Measurements from ENCODE around the gene DTX2. TPM values are rescaled to one million over a fixed set of nuclear protein-coding genes. Genes with fewer than 3 reads are reported as not detected.
"Not testable (repeated sequence)": the region's sequence is repeated elsewhere in the genome, so short reads cannot be mapped to it uniquely, and the experiment has no call there.

Gene DTX2
- total RNA-seq, 1 experiment from 2014 or later = 37.4 TPM

GRCh38 chr7:76499201-76499923 lies 37.9 kb downstream of the DTX2 start:
- H3K4me1 ChIP-seq (ENCODE audit: control insufficient read depth in 1 of 2, insufficient read depth in 2 of 2, low read length in 2 of 2); H3K27me3 ChIP-seq (ENCODE audit: insufficient read depth, low read length); H3K9ac ChIP-seq (ENCODE audit: low read length); DNase-seq (ENCODE audit: low read depth, low spot score); H3K4me3 ChIP-seq (replicated peaks in 1 of 2; ENCODE audit: low read depth in 1 of 2, low read length in 2 of 2); H3K9me3 ChIP-seq (ENCODE audit: control insufficient read depth in 1 of 2, insufficient read depth in 1 of 2, low read depth in 1 of 2, low read length in 2 of 2); H3K36me3 ChIP-seq (ENCODE audit: control insufficient read depth in 1 of 2, insufficient read depth in 2 of 2, low read length in 2 of 2); ATAC-seq; intact Hi-C loops (cut with micrococcal nuclease); H3K4me2 ChIP-seq (ENCODE audit: low read length); CTCF ChIA-PET; H3K9me2 ChIP-seq (ENCODE audit: insufficient read depth); POLR2A ChIA-PET; H4K20me1 ChIP-seq (ENCODE audit: insufficient read depth); H3K27ac ChIP-seq (ENCODE audit: low read depth, low read length); H2AFZ ChIP-seq (ENCODE audit: low read depth, low read length, poor library complexity, severe bottlenecking); RAD21 ChIA-PET (ENCODE audit: low non-redundant PET in 1 of 2, low total read pairs in 2 of 2, uncharacterized antibody in 2 of 2, unreplicated experiment in 2 of 2); H3K79me2 ChIP-seq (ENCODE audit: insufficient read depth, low read length); BruUV-seq (replicated peaks): not testable (repeated sequence)

GRCh38 chr7:76499924-76500241 lies 38.4 kb downstream of the DTX2 start:
- intact Hi-C loops (cut with micrococcal nuclease); H3K4me1 ChIP-seq (ENCODE audit: control insufficient read depth in 1 of 2, insufficient read depth in 2 of 2, low read length in 2 of 2); POLR2A ChIA-PET: not testable (repeated sequence)

GRCh38 chr7:76502224-76502623 lies 40.7 kb downstream of the DTX2 start:
- H3K36me3 ChIP-seq (ENCODE audit: control insufficient read depth in 1 of 2, insufficient read depth in 2 of 2, low read length in 2 of 2); H3K27me3 ChIP-seq (ENCODE audit: insufficient read depth, low read length); intact Hi-C loops (cut with micrococcal nuclease); CTCF ChIA-PET; H3K9ac ChIP-seq (ENCODE audit: low read length); H3K27ac ChIP-seq (ENCODE audit: low read depth, low read length); H3K9me3 ChIP-seq (ENCODE audit: control insufficient read depth in 1 of 2, insufficient read depth in 1 of 2, low read depth in 1 of 2, low read length in 2 of 2); RAD21 ChIA-PET (ENCODE audit: low non-redundant PET in 1 of 2, low total read pairs in 2 of 2, uncharacterized antibody in 2 of 2, unreplicated experiment in 2 of 2); ATAC-seq; H3K9me2 ChIP-seq (ENCODE audit: insufficient read depth); H4K20me1 ChIP-seq (ENCODE audit: insufficient read depth); BruUV-seq (replicated peaks); DNase-seq (ENCODE audit: low read depth, low spot score); H3K4me3 ChIP-seq (replicated peaks in 1 of 2; ENCODE audit: low read depth in 1 of 2, low read length in 2 of 2); H3K4me1 ChIP-seq (ENCODE audit: control insufficient read depth in 1 of 2, insufficient read depth in 2 of 2, low read length in 2 of 2); H3K79me2 ChIP-seq (ENCODE audit: insufficient read depth, low read length); H2AFZ ChIP-seq (ENCODE audit: low read depth, low read length, poor library complexity, severe bottlenecking); POLR2A ChIA-PET; H3K4me2 ChIP-seq (ENCODE audit: low read length): not testable (repeated sequence)

More at GRCh38 chr7:76499924-76500241, 38.4 kb downstream of the DTX2 start:
- H3K27ac ChIP-seq (ENCODE audit: low read depth, low read length); H3K36me3 ChIP-seq (ENCODE audit: control insufficient read depth in 1 of 2, insufficient read depth in 2 of 2, low read length in 2 of 2); H3K4me2 ChIP-seq (ENCODE audit: low read length); H3K9me3 ChIP-seq (ENCODE audit: control insufficient read depth in 1 of 2, insufficient read depth in 1 of 2, low read depth in 1 of 2, low read length in 2 of 2); BruUV-seq (replicated peaks); DNase-seq (ENCODE audit: low read depth, low spot score); H2AFZ ChIP-seq (ENCODE audit: low read depth, low read length, poor library complexity, severe bottlenecking); H3K79me2 ChIP-seq (ENCODE audit: insufficient read depth, low read length); RAD21 ChIA-PET (ENCODE audit: low non-redundant PET in 1 of 2, low total read pairs in 2 of 2, uncharacterized antibody in 2 of 2, unreplicated experiment in 2 of 2); H4K20me1 ChIP-seq (ENCODE audit: insufficient read depth); H3K27me3 ChIP-seq (ENCODE audit: insufficient read depth, low read length); CTCF ChIA-PET; H3K9ac ChIP-seq (ENCODE audit: low read length); H3K4me3 ChIP-seq (replicated peaks in 1 of 2; ENCODE audit: low read depth in 1 of 2, low read length in 2 of 2); H3K9me2 ChIP-seq (ENCODE audit: insufficient read depth): not testable (repeated sequence)
- ATAC-seq = peak; percentile 67

- H3K9ac ChIP-seq (ENCODE audit: low read length); H4K20me1 ChIP-seq (ENCODE audit: insufficient read depth); H3K4me2 ChIP-seq (ENCODE audit: low read length); intact Hi-C loops (cut with micrococcal nuclease); ATAC-seq; H3K27me3 ChIP-seq (ENCODE audit: insufficient read depth, low read length); H3K9me2 ChIP-seq (ENCODE audit: insufficient read depth); H3K79me2 ChIP-seq (ENCODE audit: insufficient read depth, low read length); CTCF ChIA-PET; H3K36me3 ChIP-seq (ENCODE audit: control insufficient read depth in 1 of 2, insufficient read depth in 2 of 2, low read length in 2 of 2); H2AFZ ChIP-seq (ENCODE audit: low read depth, low read length, poor library complexity, severe bottlenecking); H3K9me3 ChIP-seq (ENCODE audit: control insufficient read depth in 1 of 2, insufficient read depth in 1 of 2, low read depth in 1 of 2, low read length in 2 of 2); H3K4me3 ChIP-seq (replicated peaks in 1 of 2; ENCODE audit: low read depth in 1 of 2, low read length in 2 of 2); POLR2A ChIA-PET; H3K27ac ChIP-seq (ENCODE audit: low read depth, low read length); BruUV-seq (replicated peaks); RAD21 ChIA-PET (ENCODE audit: low non-redundant PET in 1 of 2, low total read pairs in 2 of 2, uncharacterized antibody in 2 of 2, unreplicated experiment in 2 of 2); H3K4me1 ChIP-seq (ENCODE audit: control insufficient read depth in 1 of 2, insufficient read depth in 2 of 2, low read length in 2 of 2); DNase-seq (ENCODE audit: low read depth, low spot score): not testable (repeated sequence)
Observed at GRCh38 chr7:76502836-76503235, 41.3 kb downstream of the DTX2 start.

Data from HCT116 (cell line).